BJ (cell line): ENCODE measurements around the gene ERBB4. TPM values are rescaled to one million over a fixed set of nuclear protein-coding genes. Genes with fewer than 3 reads are reported as not detected.

Experiments used
- CTCF ChIA-PET: fragments of 350-600 bp; formaldehyde crosslinking; extraction: SDS; loops from one replicate; lab custom pipeline; 2021; ENCODE audit warnings: antibody characterized with exemption, inconsistent platforms; lab: Yijun Ruan, JAX
- POLR2A ChIA-PET: fragments of 300-600 bp; sonication (Branson Sonifier 250); formaldehyde crosslinking; extraction: SDS; loops from one replicate; lab custom pipeline; 2021; ENCODE audit warnings: antibody characterized with exemption; lab: Charles Lee
- DNase-seq: peaks from one replicate; pipeline ENCODE4 v3.0.0-alpha.2; 2011; ENCODE audit warnings: low read depth
- H3K27me3 ChIP-seq: 2 replicates; pipeline ENCODE4 v1.6.0; 2011; ENCODE audit warnings: low read length; ENCODE audit not compliant: control insufficient read depth, insufficient read depth
- H3K36me3 ChIP-seq: 2 replicates; pipeline ENCODE4 v1.5.1; 2011; ENCODE audit warnings: low read length; ENCODE audit not compliant: control insufficient read depth, insufficient read depth
- H3K4me3 ChIP-seq: 2 replicates; pipeline ENCODE4 v1.5.1; 2011; ENCODE audit warnings: low read depth, mild to moderate bottlenecking, control low read depth, low read length
- CTCF ChIP-seq: IDR thresholded peaks from 2 replicates; pipeline ENCODE4 v1.5.1; 2011; ENCODE audit warnings: low read depth, mild to moderate bottlenecking, control low read depth, inconsistent platforms, low read length, moderate library complexity; ENCODE audit not compliant: insufficient read depth
- polyA plus RNA-seq: library from polyadenylated mRNA; depleted of rRNA; stranded (reverse); fragments of >200 nt; gene quantifications from 2 replicates; pipeline ENCODE4 v1.2.3, GENCODE V29; 2011

Gene ERBB4
- polyA plus RNA-seq, 1 experiment: not detected

- CTCF ChIA-PET: no interaction called here
- Histone ChIP-seq H3K4me3 (no peak overlapping the region), H3K36me3 (no peaks in the 10 kb centered on the region), H3K27me3 (no peaks in the 10 kb centered on the region)
- no peak for TF ChIP-seq CTCF
- DNase-seq: no peak
- POLR2A ChIA-PET: no interaction called here
Observed at GRCh38 chr2:211477537-211478275, 1060.9 kb downstream of the ERBB4 start.

- Histone ChIP-seq H3K4me3 (no peak overlapping the region), H3K27me3 (no peaks in the 10 kb centered on the region), H3K36me3 (no peaks in the 10 kb centered on the region)
- TF ChIP-seq CTCF: no peak
- CTCF ChIA-PET: no interaction called here
- DNase-seq: no peak
- POLR2A ChIA-PET: no interaction called here
Observed at GRCh38 chr2:211473116-211473515, 1065.5 kb downstream of the ERBB4 start.

GRCh38 chr2:211469664-211470059 is 1068.9 kb downstream of the ERBB4 start:
- no peak for TF ChIP-seq CTCF
- Histone ChIP-seq H3K27me3 (no peaks in the 10 kb centered on the region), H3K36me3 (no peaks in the 10 kb centered on the region), H3K4me3 (no peak overlapping the region)
- CTCF ChIA-PET: interaction anchor here (0.6 kb wide), 1 partner anchor 446 kb away, joined by 3 read pairs; no protein-coding TSS in a partner anchor
- POLR2A ChIA-PET: no interaction called here
- DNase-seq: no peak

GRCh38 chr2:211468877-211469663 is 1069.5 kb downstream of the ERBB4 start:
- no peak for TF ChIP-seq CTCF
- CTCF ChIA-PET: interaction anchor here (0.6 kb wide), 1 partner anchor 446 kb away, joined by 3 read pairs; no protein-coding TSS in a partner anchor
- H3K27me3 ChIP-seq: no peaks in the 10 kb centered on the region
- no peak overlapping the region for H3K4me3 ChIP-seq
- no peak for DNase-seq
- POLR2A ChIA-PET: no interaction called here
- H3K36me3 ChIP-seq: no peaks in the 10 kb centered on the region

GRCh38 chr2:211468217-211468616 is 1070.4 kb downstream of the ERBB4 start:
- H3K36me3 ChIP-seq: no peaks in the 10 kb centered on the region
- POLR2A ChIA-PET: no interaction called here
- no peak for TF ChIP-seq CTCF
- no peak for DNase-seq
- CTCF ChIA-PET: no interaction called here
- H3K27me3 ChIP-seq: no peaks in the 10 kb centered on the region
- H3K4me3 ChIP-seq: no peak overlapping the region
